ENCODE results near the gene OR2K2.

- TF ChIP-seq CTCF (optimal IDR thresholded peaks at IDR 0.05 in 1 of 3, IDR thresholded peaks at IDR 0.05 in 1 of 3, conservative IDR thresholded peaks at IDR 0.05 in 1 of 3; ENCODE audit: extremely low read depth in 1 of 3, insufficient read depth in 2 of 3, low read length in 3 of 3) (no peak), EZH2 (IDR thresholded peaks at IDR 0.05; ENCODE audit: low read length) (no peak)
These were observed 28.8 kb downstream of the OR2K2 start for GRCh38 chr9:111301195-111301594.

Data from keratinocyte (primary cell).